ENCODE measurements around the gene TRAF2.
"Not testable (repeated sequence)": the region's sequence is repeated elsewhere in the genome, so short reads cannot be mapped to it uniquely, and the experiment has no call there.

The TRAF2 gene

DNA sequence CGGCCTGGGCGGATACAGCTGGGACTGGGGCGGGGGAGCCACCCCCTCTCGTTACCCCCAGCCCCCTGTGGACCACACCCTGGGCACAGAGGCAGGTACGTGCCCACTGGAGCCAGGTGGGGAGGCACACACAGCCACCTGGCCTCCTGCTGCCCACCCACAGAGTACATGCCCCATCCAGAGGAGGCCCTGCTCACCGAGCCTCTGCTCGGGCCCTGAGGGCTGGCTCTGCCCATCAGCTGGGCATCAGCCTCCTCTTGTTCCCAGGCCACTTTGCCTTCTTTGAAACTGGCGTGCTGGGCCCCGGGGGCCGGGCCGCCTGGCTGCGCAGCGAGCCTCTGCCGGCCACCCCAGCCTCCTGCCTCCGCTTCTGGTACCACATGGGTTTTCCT, 27.9 kb upstream of the TRAF2 start:
- no peak for DNase-seq

- DNase-seq: peak; percentile 38 to 68
These were observed 27.2 kb upstream of the TRAF2 start for GRCh38 chr9:136858844-136859757.

GRCh38 chr9:136860529-136860928, 25.8 kb upstream of the TRAF2 start:
- DNase-seq: no peak

- DNase-seq: no peak
These were observed 25.1 kb upstream of the TRAF2 start for GRCh38 chr9:136860933-136861873.

DNA sequence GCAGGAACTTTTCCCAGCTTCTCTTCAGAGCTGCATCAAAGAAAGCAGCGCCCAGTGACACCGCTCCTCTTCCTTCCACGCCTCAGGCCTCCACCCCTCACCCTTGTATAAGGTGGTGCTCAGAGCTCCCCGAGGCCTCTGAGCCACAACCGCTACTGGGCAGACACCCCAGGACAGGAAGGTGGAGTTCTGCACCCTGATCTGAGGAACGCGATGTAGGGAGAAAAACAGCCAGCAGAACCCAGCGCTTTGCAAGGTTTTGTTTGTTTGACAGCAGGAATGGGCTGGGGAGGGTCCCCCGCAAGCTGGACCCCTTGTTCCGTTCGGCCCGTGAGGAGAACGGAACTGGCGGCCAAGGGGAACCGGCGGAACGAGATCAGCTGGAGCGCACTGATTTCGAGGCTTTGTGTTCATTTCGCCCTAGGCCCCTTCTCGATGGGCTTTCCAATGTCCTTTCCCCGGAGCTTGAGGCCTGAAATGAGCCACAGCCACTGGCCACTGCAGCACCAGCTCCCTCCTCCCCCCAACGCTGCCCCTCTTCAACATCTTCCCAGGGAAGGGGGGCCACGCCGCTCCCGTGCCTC, 24.4 kb upstream of the TRAF2 start:
- no peak for DNase-seq

DNA sequence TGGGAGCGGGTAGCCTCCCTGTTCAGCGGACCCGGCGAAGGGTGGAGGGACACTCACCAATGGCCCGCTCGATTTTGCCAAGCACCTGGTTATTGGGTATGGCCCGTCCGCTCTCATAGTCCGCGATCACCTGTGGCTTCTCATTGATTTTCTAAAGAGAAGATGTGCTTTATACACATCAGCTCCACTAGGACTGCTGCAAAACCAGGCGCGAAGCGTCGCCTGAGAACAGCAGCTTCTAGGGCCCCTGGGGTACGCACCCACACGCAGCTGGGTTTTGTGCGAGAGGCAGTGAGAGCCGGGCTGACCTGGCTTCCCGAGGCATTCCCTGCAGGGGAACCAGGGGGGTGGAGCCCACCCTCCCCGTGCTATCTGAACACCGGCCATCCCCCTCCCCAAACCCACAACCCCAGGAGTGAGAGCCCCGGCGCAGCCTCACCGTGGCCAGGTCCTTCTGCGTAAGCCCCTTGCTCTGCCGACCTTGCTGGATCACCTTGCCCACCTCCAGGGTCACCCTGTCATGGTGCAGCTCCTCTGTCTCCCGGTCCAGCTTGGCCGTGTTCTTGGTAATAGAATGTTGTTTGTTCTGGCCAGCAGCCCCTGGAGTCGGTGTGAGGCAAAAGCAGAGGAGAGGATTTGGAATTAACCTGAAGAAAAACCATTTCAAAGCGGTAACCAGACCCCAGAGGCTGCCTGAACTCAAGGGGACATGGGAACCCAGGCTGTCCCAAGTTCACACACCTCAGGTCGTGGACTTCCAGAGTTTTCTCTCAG, 23.3 kb upstream of the TRAF2 start:
- no peak for DNase-seq

GRCh38 chr9:136863623-136864273, 22.6 kb upstream of the TRAF2 start:
- DNase-seq: no peak

- no peak for DNase-seq
These were observed 21.1 kb upstream of the TRAF2 start for GRCh38 chr9:136865041-136865767.

DNA sequence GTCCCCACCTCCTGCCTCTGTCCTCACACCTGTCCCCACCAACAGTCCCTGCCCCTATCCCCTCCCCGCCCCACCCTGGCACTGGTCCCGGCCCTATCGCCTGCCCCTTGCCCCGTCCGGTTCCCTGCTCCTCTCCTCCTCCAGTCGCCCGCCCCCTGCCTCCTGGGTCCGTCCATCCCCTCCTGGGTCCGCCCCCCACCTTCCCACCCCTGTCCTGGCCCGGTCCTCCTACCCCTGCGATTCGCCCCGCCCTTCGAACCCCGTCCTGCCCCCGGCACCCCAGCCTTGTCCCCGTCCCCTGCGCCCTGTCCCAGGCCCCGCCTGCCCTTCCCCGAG, 20.6 kb upstream of the TRAF2 start:
- no peak for DNase-seq

DNA sequence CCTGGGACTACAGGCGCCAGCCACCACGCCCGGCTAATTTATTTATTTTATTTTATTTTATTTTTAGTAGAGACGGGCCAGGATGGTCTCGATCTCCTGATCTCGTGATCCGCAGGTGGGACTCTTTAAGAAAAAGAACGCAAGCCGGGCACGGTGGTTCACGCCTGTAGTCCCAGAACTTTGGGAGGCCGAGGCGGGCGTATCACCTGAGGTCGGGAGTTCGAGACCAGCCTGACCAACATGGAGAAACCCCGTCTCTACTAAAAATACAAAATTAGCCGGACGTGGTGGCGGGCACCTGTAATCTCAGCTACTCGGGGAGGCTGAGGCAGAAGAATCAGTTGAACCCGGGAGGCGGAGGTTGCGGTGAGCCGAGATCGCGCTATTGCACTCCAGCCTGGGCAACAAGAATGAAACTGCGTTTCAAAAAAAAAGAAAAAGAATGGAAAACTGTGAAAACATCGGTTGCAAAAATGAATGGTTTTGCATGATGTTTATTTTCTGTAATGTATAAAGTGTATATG, 19.4 kb upstream of the TRAF2 start:
- DNase-seq: not testable (repeated sequence)

DNA sequence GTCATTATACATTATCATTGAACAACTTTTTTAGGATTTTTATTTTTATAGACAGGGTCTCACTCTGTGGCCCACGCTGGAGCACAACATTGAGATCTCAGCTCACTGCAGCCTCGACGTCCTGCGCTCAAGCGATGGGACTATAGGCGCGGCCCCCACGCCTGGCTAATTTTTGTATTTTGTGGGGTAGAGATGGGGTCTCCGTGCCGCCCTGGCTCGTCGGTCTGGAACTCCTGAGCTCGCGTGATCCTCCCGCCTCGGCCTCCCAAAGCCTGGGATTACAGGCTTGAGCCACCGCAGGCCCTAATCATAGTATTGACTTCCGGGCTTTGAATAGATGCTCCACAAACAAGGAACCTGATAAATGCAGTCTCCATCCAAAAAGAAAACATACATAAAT, 18.8 kb upstream of the TRAF2 start:
- DNase-seq: no peak

DNA sequence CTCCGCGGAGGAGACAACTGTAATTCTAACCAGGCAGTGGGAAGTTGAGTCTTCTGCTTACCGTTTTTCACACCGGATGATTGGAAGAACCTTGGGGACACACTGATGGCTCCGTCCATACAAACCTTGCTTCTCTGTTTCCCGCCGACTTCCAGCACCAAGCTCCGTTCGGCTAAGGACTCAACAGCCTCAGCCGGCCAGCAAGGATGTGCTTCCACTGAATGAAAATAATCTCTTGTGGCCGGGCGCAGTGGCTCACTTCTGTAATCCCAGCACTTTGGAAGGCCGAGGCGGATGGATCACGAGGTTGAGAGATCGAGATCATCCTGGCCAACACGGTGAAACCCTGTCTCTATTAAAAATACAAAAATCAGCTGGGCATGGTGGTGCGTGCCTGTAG, 18.4 kb upstream of the TRAF2 start:
- DNase-seq: no peak

DNA sequence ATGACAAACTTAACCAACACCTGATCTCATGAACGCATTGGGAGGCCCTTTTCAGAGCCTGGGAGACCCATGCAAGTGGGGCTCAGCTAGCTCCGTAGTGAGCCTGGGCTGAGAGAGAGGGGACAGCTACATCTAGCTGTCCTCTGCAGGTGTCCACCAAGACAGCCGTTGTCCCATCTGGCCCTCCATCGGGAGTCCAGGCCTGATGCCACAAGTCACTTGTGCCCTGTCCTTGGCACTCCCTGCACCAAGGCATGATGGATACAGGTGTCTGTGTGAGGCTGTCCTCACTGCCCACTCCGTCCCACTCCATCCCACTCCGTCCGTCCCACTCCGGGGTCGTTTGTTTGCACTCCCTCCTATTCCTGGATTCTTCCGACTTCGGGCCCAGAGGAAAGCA, 17.7 kb upstream of the TRAF2 start:
- DNase-seq: no peak

GRCh38 chr9:136869611-136870010, 16.7 kb upstream of the TRAF2 start:
- not testable (repeated sequence) for DNase-seq

DNA sequence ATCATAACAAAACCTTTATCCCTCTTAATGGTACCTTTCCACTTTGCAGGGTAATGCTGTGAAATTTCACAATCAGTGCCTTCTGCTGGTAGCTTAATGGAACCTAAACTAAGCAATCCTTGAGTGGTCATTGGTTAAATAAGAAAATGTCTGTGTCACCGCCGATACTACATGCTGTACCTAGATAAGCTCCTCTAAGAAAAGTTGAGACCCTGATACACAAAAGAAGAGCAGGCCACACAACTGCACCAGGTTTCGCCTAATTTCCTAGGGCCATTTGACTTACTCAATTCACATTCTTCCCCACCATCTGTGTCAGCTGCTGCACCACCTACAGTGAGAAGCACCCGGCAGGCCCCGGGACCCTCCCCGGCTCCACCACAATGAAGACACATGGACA, 11.2 kb upstream of the TRAF2 start:
- no peak for DNase-seq

GRCh38 chr9:136876476-136876875, 9.8 kb upstream of the TRAF2 start:
- no peak for DNase-seq

GRCh38 chr9:136880651-136881050, 5.7 kb upstream of the TRAF2 start:
- no peak for DNase-seq

DNA sequence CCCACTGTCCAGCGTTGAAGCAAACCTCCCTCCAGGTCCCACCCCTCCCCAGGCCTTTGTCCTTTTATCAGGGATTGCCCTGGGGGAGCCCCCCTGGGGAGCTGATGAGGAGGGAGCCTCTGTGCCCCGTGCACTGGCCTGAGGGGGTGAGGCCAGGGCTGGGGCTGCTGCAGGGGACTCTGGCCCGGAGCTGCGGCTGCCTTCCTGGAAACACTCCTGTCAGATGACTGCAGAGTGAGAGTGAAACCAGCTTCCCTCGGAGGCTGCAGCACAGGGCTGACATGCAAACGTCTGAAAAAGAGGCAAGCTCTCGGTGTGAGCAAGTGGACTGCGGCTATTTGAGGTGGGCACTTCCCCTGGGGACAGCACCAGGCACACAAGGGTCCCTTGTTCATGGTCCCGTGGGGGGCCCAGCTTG, 4.6 kb upstream of the TRAF2 start:
- no peak for DNase-seq

- no peak for DNase-seq
These were observed 4.0 kb upstream of the TRAF2 start for GRCh38 chr9:136882109-136882946.

DNA sequence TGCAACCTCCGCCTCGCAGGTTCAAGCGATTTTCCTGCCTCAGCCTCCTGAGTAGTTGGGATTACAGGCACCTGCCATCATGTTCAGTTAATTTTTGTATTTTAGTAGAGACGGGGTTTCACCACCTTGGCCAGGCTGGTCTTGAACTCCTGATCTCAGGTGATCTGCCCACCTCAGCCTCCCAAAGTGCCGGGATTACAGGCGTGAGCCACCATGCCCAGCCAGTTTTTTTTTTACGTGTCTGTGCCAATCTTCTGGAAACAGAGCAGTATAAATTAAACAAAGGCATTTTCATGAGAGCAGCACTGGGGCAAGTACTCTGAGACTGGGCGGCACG, 3.4 kb upstream of the TRAF2 start:
- DNase-seq: not testable (repeated sequence)
